Endothelial cell of umbilical vein (primary cell): ENCODE data around the gene IGFBP2. TPM values are rescaled to one million over a fixed set of nuclear protein-coding genes. Genes with fewer than 3 reads are reported as not detected.

ENCODE experiments used
- BruUV-seq: library from RNA; stranded (reverse); fragments of 400-500 nt; replicated peaks from 2 replicates; lab custom pipeline; 2021; lab: Mats Ljungman, UMichigan
- CTCF ChIA-PET: fragments of 300-600, 350-600 bp; sonication (Branson Sonifier 250); formaldehyde crosslinking; loops from one replicate; lab custom pipeline; 2021; ENCODE audit warnings: antibody characterized with exemption, inconsistent platforms; lab: Charles Lee
- POLR2A ChIA-PET: fragments of 300-600, 350-600 bp; sonication (Branson Sonifier 250); formaldehyde crosslinking; loops from one replicate; lab custom pipeline; 2021; ENCODE audit warnings: antibody characterized with exemption, inconsistent platforms; lab: Charles Lee
- DNase-seq: peaks from one replicate; pipeline ENCODE4 v3.0.0-alpha.2; 2011; ENCODE audit warnings: low read depth, low spot score
- FAIRE-seq: peaks from 2 replicates; lab custom pipeline; 2011; peaks lifted over from hg19 to GRCh38; lab: Jason Lieb, UNC
- H2AFZ ChIP-seq: 2 replicates; pipeline ENCODE4 v1.6.0; 2012; ENCODE audit warnings: low read depth, low read length, control low read depth, inconsistent platforms
- H3K27ac ChIP-seq: 2 replicates; pipeline ENCODE4 v1.5.1; 2011; ENCODE audit warnings: low read depth, mild to moderate bottlenecking, control low read depth, low read length, moderate library complexity; ENCODE audit not compliant: insufficient read depth
- H3K27me3 ChIP-seq, 2 experiments: 2 replicates each; pipeline versions ENCODE4 v1.6.0 to v1.6.1; 2011; ENCODE audit warnings: low read length in 2 of 2, mixed read lengths in 1 of 2; ENCODE audit not compliant: control insufficient read depth in 2 of 2, insufficient read depth in 2 of 2
- H3K36me3 ChIP-seq, 2 experiments: 2 replicates in 1 of 2; 3 replicates in 1 of 2; pipeline ENCODE4 v1.5.1; 2011; ENCODE audit warnings: low read length in 2 of 2, mild to moderate bottlenecking in 1 of 2, moderate library complexity in 1 of 2; ENCODE audit not compliant: control insufficient read depth in 2 of 2, insufficient read depth in 2 of 2; ENCODE audit errors: extremely low read depth in 1 of 2
- H3K4me1 ChIP-seq: 3 replicates; pipeline ENCODE4 v1.5.1; 2011; ENCODE audit warnings: mild to moderate bottlenecking, low read length; ENCODE audit not compliant: control insufficient read depth, insufficient read depth; ENCODE audit errors: extremely low read depth
- H3K4me2 ChIP-seq: 2 replicates; pipeline ENCODE4 v1.6.1; 2011; ENCODE audit warnings: low read length, control low read depth, mixed read lengths; ENCODE audit not compliant: insufficient read depth
- H3K4me3 ChIP-seq, 3 experiments: fragments of 200-600 bp in 1 of 3; sonication (generic), shearing (Covaris generic) in 1 of 3; replicated peaks in 1 of 3; 2 replicates each; pipeline ENCODE4 v1.5.1; 2011 to 2016; ENCODE audit warnings: control low read depth in 3 of 3, low read length in 3 of 3, mild to moderate bottlenecking in 2 of 3, inconsistent platforms in 1 of 3, low read depth in 1 of 3, moderate library complexity in 1 of 3; ENCODE audit not compliant: insufficient read depth in 1 of 3
- H3K79me2 ChIP-seq: 2 replicates; pipeline ENCODE4 v1.6.0; 2012; ENCODE audit warnings: low read length, inconsistent platforms; ENCODE audit not compliant: control insufficient read depth, insufficient read depth
- H3K9ac ChIP-seq: replicated peaks from 2 replicates; pipeline ENCODE3; 2011; ENCODE audit warnings: low read length, control low read depth; ENCODE audit not compliant: insufficient read depth; ENCODE audit errors: extremely low read depth
- H3K9me1 ChIP-seq: replicated peaks from 3 replicates; pipeline ENCODE4 v1.6.0; 2011; ENCODE audit warnings: mild to moderate bottlenecking, low read length; ENCODE audit not compliant: control insufficient read depth, insufficient read depth; ENCODE audit errors: extremely low read depth
- H3K9me3 ChIP-seq: replicated peaks from 2 replicates; pipeline ENCODE4 v1.5.1; 2012; ENCODE audit warnings: low read length, inconsistent platforms; ENCODE audit not compliant: control insufficient read depth, insufficient read depth
- H4K20me1 ChIP-seq: replicated peaks from 2 replicates; pipeline ENCODE3; 2011; ENCODE audit warnings: mild to moderate bottlenecking, low read length; ENCODE audit not compliant: control insufficient read depth, insufficient read depth; ENCODE audit errors: extremely low read depth
- EZH2 ChIP-seq: IDR thresholded peaks from 2 replicates; pipeline ENCODE4 v1.6.1; 2012; ENCODE audit warnings: borderline replicate concordance, low read depth, mild to moderate bottlenecking, moderate library complexity, low read length, inconsistent platforms; ENCODE audit not compliant: severe bottlenecking
- FOS ChIP-seq: IDR thresholded peaks from 2 replicates; pipeline ENCODE4 v1.6.1; 2011; ENCODE audit warnings: mild to moderate bottlenecking, low read length, moderate library complexity, borderline replicate concordance; ENCODE audit not compliant: insufficient read depth
- GATA2 ChIP-seq: IDR thresholded peaks from 2 replicates; pipeline ENCODE4 v1.7.0; 2011; ENCODE audit warnings: low read depth, mild to moderate bottlenecking, moderate library complexity, mixed read lengths, low read length; ENCODE audit not compliant: insufficient read length, insufficient read depth
- JUN ChIP-seq: IDR thresholded peaks from 2 replicates; pipeline ENCODE4 v1.6.1; 2011; ENCODE audit warnings: borderline replicate concordance, low read depth; ENCODE audit not compliant: insufficient read length, insufficient read depth
- MYC ChIP-seq: IDR thresholded peaks from one replicate; pipeline ENCODE4 v1.6.1; 2011; ENCODE audit warnings: mild to moderate bottlenecking, low read depth, low read length
- POLR2A ChIP-seq: IDR thresholded peaks from 2 replicates; pipeline ENCODE4 v1.6.1; 2012; ENCODE audit warnings: low read depth, mild to moderate bottlenecking, control low read depth, low read length
- POLR2AphosphoS5 ChIP-seq: IDR thresholded peaks from 2 replicates; pipeline ENCODE4 v1.6.1; 2012; ENCODE audit warnings: low read depth, mild to moderate bottlenecking, control low read depth, low read length, moderate library complexity; ENCODE audit not compliant: insufficient read depth
- dilution Hi-C: fragments of 300-500 bp; cut with MboI; formaldehyde crosslinking; loops from one replicate; pipeline ENCODE4 v1.15.0; 2019; ENCODE audit warnings: low sequenced_read_pairs; ENCODE audit not compliant: extremely low pct_ligation_motif_present
- intact Hi-C: fragments of 100-400 bp; cut with micrococcal nuclease; formaldehyde crosslinking; loops from one replicate; pipeline ENCODE4 v1.10.0; 2022
- polyA plus RNA-seq, 4 experiments: library from polyadenylated mRNA; depleted of rRNA in 3 of 4; stranded (reverse) in 3 of 4; unstranded in 1 of 4; fragments of >200 nt; gene quantifications; 2 replicates each; pipeline versions ENCODE4 v1.2.1 to v1.2.3, GENCODE V29; 2011 to 2012; ENCODE audit warnings: missing spikeins in 1 of 4
- total RNA-seq: library from RNA; stranded (reverse); gene quantifications from 2 replicates; pipeline ENCODE4 v1.2.3, GENCODE V29; 2021
- TF ChIP-seq, protein P1 (sequence below), 2 donors: IDR thresholded peaks; 1 replicate in 1 of 2; 2 replicates in 1 of 2; pipeline ENCODE4 v1.5.1; 2011; ENCODE audit warnings: low read length in 2 of 2, mild to moderate bottlenecking in 2 of 2, moderate library complexity in 2 of 2, control low read depth in 1 of 2, inconsistent platforms in 1 of 2, low read depth in 1 of 2; ENCODE audit not compliant: insufficient read depth in 1 of 2; ENCODE audit errors: extremely low read depth in 1 of 2
- TF ChIP-seq, protein P2 (sequence below): IDR thresholded peaks from 2 replicates; pipeline ENCODE4 v1.6.1; 2011; ENCODE audit not compliant: insufficient read depth, insufficient read length

Gene IGFBP2
- total and polyA plus RNA-seq, 2 donors (not counting 3 experiments of a cell fraction or from before 2014, with no cell fraction given), result 212 to 261 TPM

DNA sequence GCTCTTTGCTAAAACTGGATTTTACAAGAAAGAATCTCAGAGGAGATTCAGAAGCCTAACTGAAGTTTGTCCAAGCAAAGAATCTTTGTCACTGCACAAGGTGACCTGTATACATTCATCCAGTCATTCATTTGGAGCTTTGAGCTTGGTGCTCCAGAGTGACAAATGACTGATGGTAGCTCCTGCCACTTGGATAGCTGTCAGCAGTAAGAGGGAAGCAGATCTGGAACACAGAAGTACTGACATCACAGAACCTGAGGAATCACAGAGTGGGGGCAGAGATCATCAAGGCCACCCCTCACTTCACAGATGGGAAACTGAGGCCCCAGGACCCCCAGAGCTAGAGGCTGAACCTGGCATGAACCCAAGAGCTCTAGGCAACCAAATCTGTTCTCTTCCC, 28.8 kb upstream of the IGFBP2 start:
- CTCF ChIA-PET, result interaction anchor here (1.1 to 1.6 kb wide), 3 partner anchors 12 to 85 kb away, joined by 3 to 11 read pairs (median 4); no protein-coding TSS in a partner anchor
- H4K20me1 ChIP-seq, result no peaks in the 10 kb centered on the region
- no peak overlapping the region for H3K4me3 ChIP-seq
- H2AFZ ChIP-seq, result no peak overlapping the region
- POLR2A ChIA-PET, result no interaction called here
- no peaks in the 10 kb centered on the region for H3K79me2 ChIP-seq
- H3K4me2 ChIP-seq, result no peak overlapping the region
- FAIRE-seq, result no peak
- H3K27ac ChIP-seq, result no peak overlapping the region
- intact Hi-C loops (no loop called here), dilution Hi-C loops (no loop called here)
- TF ChIP-seq MYC (no peak), EZH2 (no peak), GATA2 (no peak), JUN (no peak), FOS (no peak), POLR2AphosphoS5 (no peak), POLR2A (no peak)
- TF ChIP-seq, protein P1, sequence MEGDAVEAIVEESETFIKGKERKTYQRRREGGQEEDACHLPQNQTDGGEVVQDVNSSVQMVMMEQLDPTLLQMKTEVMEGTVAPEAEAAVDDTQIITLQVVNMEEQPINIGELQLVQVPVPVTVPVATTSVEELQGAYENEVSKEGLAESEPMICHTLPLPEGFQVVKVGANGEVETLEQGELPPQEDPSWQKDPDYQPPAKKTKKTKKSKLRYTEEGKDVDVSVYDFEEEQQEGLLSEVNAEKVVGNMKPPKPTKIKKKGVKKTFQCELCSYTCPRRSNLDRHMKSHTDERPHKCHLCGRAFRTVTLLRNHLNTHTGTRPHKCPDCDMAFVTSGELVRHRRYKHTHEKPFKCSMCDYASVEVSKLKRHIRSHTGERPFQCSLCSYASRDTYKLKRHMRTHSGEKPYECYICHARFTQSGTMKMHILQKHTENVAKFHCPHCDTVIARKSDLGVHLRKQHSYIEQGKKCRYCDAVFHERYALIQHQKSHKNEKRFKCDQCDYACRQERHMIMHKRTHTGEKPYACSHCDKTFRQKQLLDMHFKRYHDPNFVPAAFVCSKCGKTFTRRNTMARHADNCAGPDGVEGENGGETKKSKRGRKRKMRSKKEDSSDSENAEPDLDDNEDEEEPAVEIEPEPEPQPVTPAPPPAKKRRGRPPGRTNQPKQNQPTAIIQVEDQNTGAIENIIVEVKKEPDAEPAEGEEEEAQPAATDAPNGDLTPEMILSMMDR (IDR thresholded peaks at IDR 0.05; ENCODE audit: extremely low read depth in 1 of 2, insufficient read depth in 1 of 2, low read depth in 1 of 2, low read length in 2 of 2), result no peak
- TF ChIP-seq, protein P2, sequence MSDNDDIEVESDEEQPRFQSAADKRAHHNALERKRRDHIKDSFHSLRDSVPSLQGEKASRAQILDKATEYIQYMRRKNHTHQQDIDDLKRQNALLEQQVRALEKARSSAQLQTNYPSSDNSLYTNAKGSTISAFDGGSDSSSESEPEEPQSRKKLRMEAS, result no peak
- H3K36me3 ChIP-seq, result no peaks in the 10 kb centered on the region
- no peaks in the 10 kb centered on the region for H3K4me1 ChIP-seq
- no peak overlapping the region for H3K9ac ChIP-seq
- no peak for DNase-seq
- H3K27me3 ChIP-seq, result peaks cover 19 to 31% of the 10 kb centered on the region in 2 experiments
- H3K9me3 ChIP-seq, result no peaks in the 10 kb centered on the region
- H3K9me1 ChIP-seq, result no peaks in the 10 kb centered on the region
- BruUV-seq, result no TSS peak
